GM12801 (cell line): ENCODE measurements around the gene HOXB6.

Source experiments
- TF ChIP-seq, protein P1 (sequence below): IDR thresholded peaks from one replicate; pipeline ENCODE4 v1.5.1; 2011; ENCODE audit warnings: control low read depth; ENCODE audit not compliant: insufficient read length; ENCODE audit errors: extremely low read depth

HOXB6 gene

GRCh38 chr17:48617471-48618255, 12.9 kb upstream of the HOXB6 start:
- TF ChIP-seq, protein P1, sequence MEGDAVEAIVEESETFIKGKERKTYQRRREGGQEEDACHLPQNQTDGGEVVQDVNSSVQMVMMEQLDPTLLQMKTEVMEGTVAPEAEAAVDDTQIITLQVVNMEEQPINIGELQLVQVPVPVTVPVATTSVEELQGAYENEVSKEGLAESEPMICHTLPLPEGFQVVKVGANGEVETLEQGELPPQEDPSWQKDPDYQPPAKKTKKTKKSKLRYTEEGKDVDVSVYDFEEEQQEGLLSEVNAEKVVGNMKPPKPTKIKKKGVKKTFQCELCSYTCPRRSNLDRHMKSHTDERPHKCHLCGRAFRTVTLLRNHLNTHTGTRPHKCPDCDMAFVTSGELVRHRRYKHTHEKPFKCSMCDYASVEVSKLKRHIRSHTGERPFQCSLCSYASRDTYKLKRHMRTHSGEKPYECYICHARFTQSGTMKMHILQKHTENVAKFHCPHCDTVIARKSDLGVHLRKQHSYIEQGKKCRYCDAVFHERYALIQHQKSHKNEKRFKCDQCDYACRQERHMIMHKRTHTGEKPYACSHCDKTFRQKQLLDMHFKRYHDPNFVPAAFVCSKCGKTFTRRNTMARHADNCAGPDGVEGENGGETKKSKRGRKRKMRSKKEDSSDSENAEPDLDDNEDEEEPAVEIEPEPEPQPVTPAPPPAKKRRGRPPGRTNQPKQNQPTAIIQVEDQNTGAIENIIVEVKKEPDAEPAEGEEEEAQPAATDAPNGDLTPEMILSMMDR, result no peak

DNA sequence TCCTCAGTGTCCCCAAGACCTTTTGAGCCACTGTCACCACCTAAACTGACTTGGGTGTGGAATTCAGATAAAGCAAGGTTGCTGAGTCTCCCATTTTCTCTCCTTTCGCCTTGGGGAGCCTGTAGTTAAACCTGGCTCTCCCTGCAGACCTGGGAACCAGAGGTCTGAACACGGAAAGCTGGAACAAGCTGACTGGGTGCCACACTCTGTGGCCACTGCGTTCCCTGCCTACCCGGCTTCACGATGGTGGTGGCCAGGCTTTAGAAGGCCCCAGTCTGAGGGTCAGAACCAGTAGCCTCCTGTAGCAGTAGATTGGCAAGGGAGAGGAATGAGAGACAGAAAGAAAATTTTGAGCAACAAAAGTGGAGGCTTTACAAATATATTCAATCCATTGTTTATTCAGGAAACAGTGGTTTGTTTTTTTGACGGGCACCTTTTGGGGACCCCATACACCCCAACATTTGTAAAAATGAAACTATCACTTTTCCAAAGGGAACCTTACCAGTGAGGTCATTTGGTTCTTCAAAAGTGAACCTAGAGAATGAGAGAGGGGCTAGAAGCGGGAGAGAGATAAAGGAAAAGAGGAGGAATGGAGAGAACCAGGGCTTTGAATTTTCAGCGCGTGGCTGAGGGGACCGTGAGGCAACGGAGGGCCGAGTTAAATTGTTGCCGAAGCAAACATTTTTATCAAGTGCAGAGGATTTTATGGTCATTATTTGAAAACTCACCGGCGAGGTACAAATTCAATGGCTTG, 12.1 kb upstream of the HOXB6 start:
- TF ChIP-seq, protein P1, result no peak

- TF ChIP-seq, protein P1, result no peak
Measured at GRCh38 chr17:48615963-48616716, 11.4 kb upstream of the HOXB6 start.

DNA sequence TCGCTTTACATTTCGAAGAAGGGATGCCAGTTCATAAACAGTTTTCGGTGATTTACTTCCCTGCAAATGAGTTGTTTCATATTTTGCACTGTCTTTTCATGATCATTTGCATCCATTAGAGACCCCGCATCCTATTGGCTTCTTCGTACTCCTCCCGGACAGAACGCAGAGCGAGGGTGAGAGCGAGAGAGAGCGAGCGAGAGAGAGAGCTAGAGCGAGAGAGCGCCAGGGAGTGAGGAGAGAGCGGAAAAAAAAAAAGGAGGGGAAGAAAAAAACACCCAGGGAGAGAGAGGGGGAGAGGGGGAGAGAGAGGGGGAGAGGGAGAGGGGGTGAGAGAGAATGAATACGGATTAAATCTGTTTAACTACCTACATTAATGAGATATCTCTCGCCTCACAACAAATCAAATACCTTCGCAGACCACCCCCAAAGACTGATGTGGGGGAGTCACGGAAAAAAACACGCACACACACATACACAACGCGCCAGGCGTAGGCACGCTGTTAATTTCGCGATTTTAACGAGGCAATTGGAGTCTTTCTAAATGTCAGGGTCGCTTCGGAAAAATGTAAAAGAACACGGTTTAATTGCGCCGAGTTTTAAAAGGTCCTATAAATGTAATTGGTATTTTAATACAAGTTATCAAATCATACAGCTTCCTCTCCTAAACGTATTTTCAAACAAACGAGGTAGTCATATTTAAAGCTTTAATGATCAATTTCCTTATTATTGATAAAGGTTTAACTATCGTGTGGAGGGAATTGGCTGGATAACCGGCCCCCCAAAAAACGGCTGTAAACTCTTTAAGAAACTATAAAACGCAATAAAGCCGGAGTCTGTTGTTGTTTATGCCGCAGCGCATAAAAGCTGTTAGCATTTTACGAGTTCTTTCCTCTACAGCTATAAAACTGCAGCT, 10.5 kb upstream of the HOXB6 start, which contains the start of gene HOXB8:
Gene HOXB8, minus strand, starts transcription at position 246 of the 916 bp plus-strand sequence. CDS start 588 bp downstream, outside the sequence.
- TF ChIP-seq, protein P1, result no peak

GRCh38 chr17:48613862-48614694, 9.3 kb upstream of the HOXB6 start:
- TF ChIP-seq, protein P1, result no peak

GRCh38 chr17:48612854-48613691, 8.3 kb upstream of the HOXB6 start:
- TF ChIP-seq, protein P1, result no peak
